OCI-LY1 (cell line): ENCODE results near the gene ELF2.

Experiments used
- H2AFZ ChIP-seq: fragments of 200-600 bp; sonication (generic), shearing (Covaris generic); 2 replicates; pipeline ENCODE4 v1.6.0; 2014; ENCODE audit warnings: antibody characterized with exemption, mild to moderate bottlenecking, low read length
- H3F3A ChIP-seq: fragments of 200-600 bp; sonication (generic), shearing (Covaris generic); 2 replicates; pipeline ENCODE4 v1.6.0; 2014; ENCODE audit warnings: mild to moderate bottlenecking, antibody characterized with exemption, low read length, moderate library complexity; ENCODE audit not compliant: insufficient read depth
- H3K27ac ChIP-seq: fragments of 200-600 bp; sonication (generic); 2 replicates; pipeline ENCODE4 v1.5.1; 2014; ENCODE audit warnings: low read length, mixed run types, mild to moderate bottlenecking, low read depth; ENCODE audit not compliant: poor library complexity, severe bottlenecking
- H3K27me3 ChIP-seq: fragments of 200-600 bp; sonication (generic); 2 replicates; pipeline ENCODE4 v1.6.0; 2014; ENCODE audit warnings: antibody characterized with exemption, mild to moderate bottlenecking, low read length, moderate library complexity; ENCODE audit not compliant: insufficient read depth
- H3K36me3 ChIP-seq: fragments of 200-600 bp; sonication (generic); 2 replicates; pipeline ENCODE4 v1.6.1; 2014; ENCODE audit warnings: mild to moderate bottlenecking, antibody characterized with exemption, low read length, moderate library complexity, mixed read lengths; ENCODE audit not compliant: insufficient read depth
- H3K4me1 ChIP-seq: fragments of 200-600 bp; sonication (generic); 2 replicates; pipeline ENCODE4 v1.5.1; 2014; ENCODE audit warnings: mild to moderate bottlenecking, low read length, moderate library complexity; ENCODE audit not compliant: insufficient read depth, severe bottlenecking
- H3K4me2 ChIP-seq: fragments of 200-600 bp; sonication (generic), shearing (Covaris generic); 2 replicates; pipeline ENCODE4 v1.6.1; 2014; ENCODE audit warnings: low read length
- H3K4me3 ChIP-seq: fragments of 200-600 bp; sonication (generic); 2 replicates; pipeline ENCODE4 v1.5.1; 2014; ENCODE audit warnings: low read length, low read depth, mild to moderate bottlenecking, mixed read lengths; ENCODE audit not compliant: poor library complexity, severe bottlenecking
- H3K79me2 ChIP-seq: fragments of 200-600 bp; shearing (Covaris generic); 2 replicates; pipeline ENCODE4 v1.6.1; 2016; ENCODE audit warnings: mixed run types, low read length, mixed read lengths; ENCODE audit not compliant: insufficient read depth
- H3K9ac ChIP-seq: fragments of 200-600 bp; sonication (generic), shearing (Covaris generic); 2 replicates; pipeline ENCODE4 v1.6.1; 2014; ENCODE audit warnings: mild to moderate bottlenecking, low read length, mixed read lengths
- H3K9me2 ChIP-seq: fragments of 200-600 bp; sonication (generic), shearing (Covaris generic); 2 replicates; pipeline ENCODE4 v1.6.1; 2014; ENCODE audit warnings: low read depth, mild to moderate bottlenecking, low read length, mixed read lengths
- H3K9me3 ChIP-seq: fragments of 200-600 bp; shearing (Covaris generic); 2 replicates; pipeline ENCODE4 v1.6.1; 2014; ENCODE audit warnings: low read length, mixed read lengths
- H4K20me1 ChIP-seq: fragments of 200-600 bp; sonication (generic), shearing (Covaris generic); 2 replicates; pipeline ENCODE4 v1.6.0; 2016; ENCODE audit warnings: mild to moderate bottlenecking, low read length; ENCODE audit not compliant: insufficient read depth
- EZH2 ChIP-seq: fragments of 200-600 bp; sonication (generic), shearing (Covaris generic); IDR thresholded peaks from 2 replicates; pipeline ENCODE4 v1.8.0; 2017; ENCODE audit warnings: borderline replicate concordance, mixed run types, mild to moderate bottlenecking, antibody characterized with exemption, low read length, moderate library complexity, mixed read lengths
- TF ChIP-seq, protein P1 (sequence below): fragments of 200-600 bp; sonication (generic), shearing (Covaris generic); IDR thresholded peaks from 2 replicates; pipeline ENCODE4 v1.5.1; 2017; ENCODE audit warnings: mild to moderate bottlenecking, antibody characterized with exemption, low read length, moderate library complexity, mixed read lengths

ELF2 gene

DNA sequence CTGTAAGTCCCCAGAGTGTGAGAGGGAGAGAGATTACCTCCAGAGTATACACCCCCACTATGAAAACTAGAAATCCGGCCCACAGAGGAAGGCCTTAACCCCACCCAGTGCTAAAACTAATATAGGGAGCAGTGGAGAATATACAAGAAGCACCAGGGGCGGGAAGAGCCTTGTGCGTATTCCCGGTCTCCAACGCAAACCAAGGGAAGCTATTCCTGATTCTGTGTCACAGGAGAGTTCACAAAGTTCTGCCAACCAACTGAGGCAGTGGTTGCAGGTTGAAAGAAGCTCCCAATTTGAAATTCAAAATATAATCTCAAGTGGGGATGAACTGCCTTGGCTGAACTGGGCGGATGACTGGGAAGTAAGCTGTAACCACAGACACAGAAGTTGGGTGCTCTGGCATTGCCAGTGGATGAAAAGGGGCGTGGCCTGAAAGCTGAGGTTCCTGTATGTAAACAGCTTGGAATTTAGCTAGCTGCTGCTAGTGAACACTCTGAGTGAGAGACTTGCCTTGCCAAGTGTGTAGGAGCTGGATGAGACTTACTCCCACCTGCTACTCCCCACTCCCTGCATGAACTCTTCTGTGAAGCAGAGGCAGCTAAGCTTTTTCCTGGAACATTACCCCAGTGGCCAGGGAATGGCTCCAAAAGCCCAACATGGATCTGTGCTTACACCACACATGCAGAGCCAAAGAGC is 32.7 kb downstream of the ELF2 start:
- no peak overlapping the region for H3K9ac ChIP-seq
- H3K79me2 ChIP-seq: peaks cover 10% of the 10 kb centered on the region; the same call in 1 of the 2 replicates
- H3K4me2 ChIP-seq: no peak overlapping the region
- H2AFZ ChIP-seq: no peak overlapping the region
- no peaks in the 10 kb centered on the region; the same call in 1 of the 2 replicates for H3F3A ChIP-seq
- TF ChIP-seq EZH2: no peak
- TF ChIP-seq, protein P1, sequence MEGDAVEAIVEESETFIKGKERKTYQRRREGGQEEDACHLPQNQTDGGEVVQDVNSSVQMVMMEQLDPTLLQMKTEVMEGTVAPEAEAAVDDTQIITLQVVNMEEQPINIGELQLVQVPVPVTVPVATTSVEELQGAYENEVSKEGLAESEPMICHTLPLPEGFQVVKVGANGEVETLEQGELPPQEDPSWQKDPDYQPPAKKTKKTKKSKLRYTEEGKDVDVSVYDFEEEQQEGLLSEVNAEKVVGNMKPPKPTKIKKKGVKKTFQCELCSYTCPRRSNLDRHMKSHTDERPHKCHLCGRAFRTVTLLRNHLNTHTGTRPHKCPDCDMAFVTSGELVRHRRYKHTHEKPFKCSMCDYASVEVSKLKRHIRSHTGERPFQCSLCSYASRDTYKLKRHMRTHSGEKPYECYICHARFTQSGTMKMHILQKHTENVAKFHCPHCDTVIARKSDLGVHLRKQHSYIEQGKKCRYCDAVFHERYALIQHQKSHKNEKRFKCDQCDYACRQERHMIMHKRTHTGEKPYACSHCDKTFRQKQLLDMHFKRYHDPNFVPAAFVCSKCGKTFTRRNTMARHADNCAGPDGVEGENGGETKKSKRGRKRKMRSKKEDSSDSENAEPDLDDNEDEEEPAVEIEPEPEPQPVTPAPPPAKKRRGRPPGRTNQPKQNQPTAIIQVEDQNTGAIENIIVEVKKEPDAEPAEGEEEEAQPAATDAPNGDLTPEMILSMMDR: no peak
- no peaks in the 10 kb centered on the region for H3K27me3 ChIP-seq
- H4K20me1 ChIP-seq: no peaks in the 10 kb centered on the region
- peaks cover 2% of the 10 kb centered on the region; the same call in 1 of the 2 replicates for H3K9me3 ChIP-seq
- 0 out of 2 replicates have a peak, but pooled peaks cover 3% of the 10 kb centered on the region for H3K36me3 ChIP-seq
- no peak overlapping the region for H3K4me3 ChIP-seq
- H3K9me2 ChIP-seq: no peaks in the 10 kb centered on the region
- H3K4me1 ChIP-seq: peaks cover 34% of the 10 kb centered on the region
- H3K27ac ChIP-seq: no peak overlapping the region

DNA sequence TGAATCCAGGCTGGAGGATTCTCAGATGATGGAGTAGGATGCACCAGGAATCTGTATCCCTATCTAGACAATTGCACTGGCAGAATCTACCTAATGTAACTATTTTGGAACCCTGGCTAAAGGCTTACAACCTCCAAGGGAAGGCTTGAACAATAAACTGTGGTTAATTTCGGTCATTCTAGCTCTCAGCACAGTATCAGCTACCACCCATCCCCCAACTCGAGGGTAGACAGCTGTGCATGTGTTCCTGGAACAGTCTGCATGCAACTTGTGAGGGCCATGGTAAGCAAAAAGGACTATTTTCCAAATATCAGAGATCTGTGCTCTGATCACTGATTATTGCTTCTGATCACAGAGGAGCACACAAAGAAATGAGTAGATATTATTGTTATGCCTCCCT is 34.0 kb downstream of the ELF2 start:
- H3K36me3 ChIP-seq: 0 out of 2 replicates have a peak, but pooled peaks cover 3% of the 10 kb centered on the region
- no peaks in the 10 kb centered on the region for H4K20me1 ChIP-seq
- H3F3A ChIP-seq: no peaks in the 10 kb centered on the region
- H3K79me2 ChIP-seq: peaks cover 4% of the 10 kb centered on the region; the same call in 1 of the 2 replicates
- no peak overlapping the region for H2AFZ ChIP-seq
- H3K4me1 ChIP-seq: peaks cover 34% of the 10 kb centered on the region
- peak overlapping the region; percentile 0; the same call in 1 of the 2 replicates for H3K4me2 ChIP-seq
- H3K27ac ChIP-seq: no peak overlapping the region
- H3K9me2 ChIP-seq: no peaks in the 10 kb centered on the region
- TF ChIP-seq, protein P1: no peak
- TF ChIP-seq EZH2: no peak
- H3K27me3 ChIP-seq: no peaks in the 10 kb centered on the region
- peaks cover 2% of the 10 kb centered on the region; the same call in 1 of the 2 replicates for H3K9me3 ChIP-seq
- H3K9ac ChIP-seq: no peak overlapping the region
- no peak overlapping the region for H3K4me3 ChIP-seq

DNA sequence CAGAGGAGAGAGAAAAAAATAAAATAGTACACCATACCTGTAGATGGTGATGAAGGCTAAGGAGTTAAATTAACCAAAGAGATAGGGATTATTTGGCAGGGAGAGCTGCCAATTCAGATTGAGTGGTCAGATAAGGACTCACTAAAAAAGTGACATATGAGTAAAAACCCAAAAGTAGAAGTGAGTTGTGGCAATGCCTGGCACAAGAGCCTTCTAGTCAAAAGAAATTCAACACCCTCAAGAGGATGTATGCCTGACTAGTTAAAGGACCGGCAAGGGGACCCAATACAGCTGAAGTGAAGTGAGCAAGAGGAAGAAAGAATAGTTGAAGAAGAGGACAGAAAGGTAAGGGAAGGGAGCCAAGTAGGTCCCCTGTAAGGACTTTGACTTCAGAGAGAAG is 34.9 kb downstream of the ELF2 start:
- no peaks in the 10 kb centered on the region for H3F3A ChIP-seq
- H3K4me3 ChIP-seq: no peak overlapping the region
- H3K27ac ChIP-seq: no peak overlapping the region
- no peaks in the 10 kb centered on the region for H3K9me2 ChIP-seq
- peaks cover 34% of the 10 kb centered on the region for H3K4me1 ChIP-seq
- H3K4me2 ChIP-seq: peak overlapping the region; percentile 0; the same call in 1 of the 2 replicates
- H3K9ac ChIP-seq: no peak overlapping the region
- H4K20me1 ChIP-seq: no peaks in the 10 kb centered on the region
- no peaks in the 10 kb centered on the region for H3K27me3 ChIP-seq
- H3K79me2 ChIP-seq: peaks cover 3% of the 10 kb centered on the region; the same call in 1 of the 2 replicates
- TF ChIP-seq, protein P1: no peak
- TF ChIP-seq EZH2: no peak
- peaks cover 7% of the 10 kb centered on the region; the same call in 1 of the 2 replicates for H3K36me3 ChIP-seq
- H3K9me3 ChIP-seq: peaks cover 2% of the 10 kb centered on the region; the same call in 1 of the 2 replicates
- no peak overlapping the region for H2AFZ ChIP-seq
